Middle frontal gyrus (tissue), 1 donor: ENCODE measurements around the gene C11orf42.

Experiments
- DNase-seq: peaks from one replicate; pipeline ENCODE4 v3.0.0-alpha.2; 2015; ENCODE audit warnings: low spot score; ENCODE audit errors: extremely low spot score

Gene C11orf42

DNA sequence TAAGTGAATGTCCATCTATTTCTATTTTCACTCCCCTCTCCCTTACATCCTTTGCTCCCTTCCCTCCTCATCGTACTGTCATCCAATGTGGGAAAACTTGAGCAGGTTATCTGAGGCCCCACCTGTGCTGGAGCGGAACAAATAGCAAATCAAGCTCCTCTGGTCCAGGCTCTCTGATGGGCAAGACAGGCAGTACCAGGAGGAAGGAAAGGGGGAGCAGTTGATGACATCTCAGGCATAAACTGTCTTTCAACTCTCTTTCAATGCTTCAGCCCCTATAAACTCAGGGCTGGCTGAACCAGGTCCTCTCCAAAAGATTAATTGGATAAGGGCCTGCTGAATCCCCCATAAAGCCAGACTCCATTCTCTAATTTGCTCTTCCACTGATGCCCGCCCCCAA lies 52.8 kb downstream of the C11orf42 start:
- no peak for DNase-seq

DNA sequence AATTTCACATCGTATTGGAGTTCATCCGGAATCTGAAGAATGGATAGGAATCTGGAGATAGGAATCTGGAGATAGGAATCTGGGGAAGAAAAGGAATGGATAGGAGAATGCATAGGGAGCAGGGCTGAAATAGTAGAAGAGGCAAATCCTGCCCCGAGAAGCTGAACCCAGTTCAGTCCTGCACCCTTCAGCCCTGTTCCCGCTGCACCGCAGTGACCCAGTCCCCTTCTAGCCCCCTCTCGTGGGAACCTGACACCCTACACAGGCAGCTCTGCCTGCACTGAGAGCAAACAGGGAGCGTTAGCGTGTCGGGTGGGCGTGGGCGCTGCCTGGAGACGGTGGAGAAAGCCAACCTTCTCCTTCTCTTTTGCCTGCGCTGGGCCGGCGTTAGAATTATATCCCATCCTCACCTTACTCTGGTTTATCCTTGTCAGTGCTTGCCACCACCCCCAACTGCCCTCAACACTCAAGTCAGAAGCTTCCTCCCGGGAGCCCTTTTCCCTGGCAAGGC lies 53.3 kb downstream of the C11orf42 start:
- no peak for DNase-seq

GRCh38 chr11:6260207-6260726 lies 54.9 kb downstream of the C11orf42 start:
- no peak for DNase-seq
